Adrenal gland (tissue), 5 donors: Measurements from ENCODE around the gene SOWAHC.

Source experiments
- CTCF ChIP-seq, 6 experiments: fragments of 450-650 bp in 4 of 6; fragments of 200-600 bp in 2 of 6; sonication (generic) in 1 of 6; IDR thresholded peaks; 1 replicate in 5 of 6; 2 replicates in 1 of 6; pipeline versions ENCODE4 v1.5.1 to v1.8.0; 2016 to 2021; ENCODE audit warnings: antibody characterized with exemption in 6 of 6, mild to moderate bottlenecking in 2 of 6, moderate library complexity in 1 of 6
- POLR2A ChIP-seq, 2 donors: fragments of 450-650 bp; IDR thresholded peaks; one replicate each; pipeline ENCODE4 v1.6.1; 2017; ENCODE audit warnings: antibody characterized with exemption in 2 of 2, mild to moderate bottlenecking in 2 of 2, moderate library complexity in 1 of 2
- donor health status: DM: no; HTN: no; CAD: no.

GRCh38 chr2:109660046-109660860, 46.1 kb downstream of the SOWAHC start:
- no peak for TF ChIP-seq CTCF (IDR thresholded peaks at IDR 0.05)
- no peak for TF ChIP-seq POLR2A (IDR thresholded peaks at IDR 0.05)
